Mesenchymal stem cell (in vitro differentiated cells and primary cell): Measurements from ENCODE around the gene NUDCD3.

Source experiments
- DNase-seq: peaks from one replicate; pipeline ENCODE4 v3.0.0-alpha.2; 2013
- H2AFZ ChIP-seq: one replicate; pipeline ENCODE4 v1.6.1; 2013; ENCODE audit warnings: low read depth, mild to moderate bottlenecking, control low read depth, inconsistent platforms, low read length, moderate library complexity
- H2AK5ac ChIP-seq: 2 replicates; pipeline ENCODE4 v1.6.1; 2013; ENCODE audit warnings: low read length, moderate library complexity, mild to moderate bottlenecking, inconsistent platforms; ENCODE audit not compliant: severe bottlenecking
- H2BK120ac ChIP-seq: one replicate; pipeline ENCODE4 v1.6.1; 2013; ENCODE audit warnings: low read depth, mild to moderate bottlenecking, inconsistent platforms, low read length, moderate library complexity
- H2BK12ac ChIP-seq, 2 experiments: one replicate each; pipeline ENCODE4 v1.6.1; 2013; ENCODE audit warnings: inconsistent platforms in 2 of 2, low read length in 2 of 2, mild to moderate bottlenecking in 2 of 2, moderate library complexity in 2 of 2, control low read depth in 1 of 2
- H2BK15ac ChIP-seq: one replicate; pipeline ENCODE4 v1.6.1; 2013; ENCODE audit warnings: mild to moderate bottlenecking, low read depth, inconsistent platforms; ENCODE audit not compliant: poor library complexity, severe bottlenecking
- H2BK5ac ChIP-seq: 2 replicates; pipeline ENCODE4 v1.6.1; 2013; ENCODE audit warnings: low read depth, mild to moderate bottlenecking, low read length, control low read depth, inconsistent platforms; ENCODE audit not compliant: poor library complexity, severe bottlenecking
- H3K14ac ChIP-seq, 2 experiments: one replicate each; pipeline ENCODE4 v1.6.1; 2013; ENCODE audit warnings: inconsistent platforms in 2 of 2, low read length in 2 of 2, control low read depth in 1 of 2, mild to moderate bottlenecking in 1 of 2, moderate library complexity in 1 of 2
- H3K18ac ChIP-seq, 2 experiments: one replicate each; pipeline ENCODE4 v1.6.1; 2013; ENCODE audit warnings: inconsistent platforms in 2 of 2, low read length in 2 of 2, control low read depth in 1 of 2, low read depth in 1 of 2, mild to moderate bottlenecking in 1 of 2
- H3K23ac ChIP-seq, 2 experiments: one replicate each; pipeline ENCODE4 v1.6.1; 2013; ENCODE audit warnings: inconsistent platforms in 2 of 2, low read length in 2 of 2, mild to moderate bottlenecking in 2 of 2, moderate library complexity in 2 of 2, control low read depth in 1 of 2
- H3K27ac ChIP-seq: 2 replicates; pipeline ENCODE4 v1.5.1; 2013; ENCODE audit warnings: mild to moderate bottlenecking, moderate library complexity, low read length, control low read depth, inconsistent platforms; ENCODE audit not compliant: poor library complexity, severe bottlenecking
- H3K27me3 ChIP-seq, 2 experiments: 2 replicates each; pipeline versions ENCODE4 v1.6.1 to v1.7.0; 2013; ENCODE audit warnings: low read length in 2 of 2, mild to moderate bottlenecking in 2 of 2, moderate library complexity in 2 of 2, control low read depth in 1 of 2, inconsistent platforms in 1 of 2; ENCODE audit not compliant: control insufficient read depth in 1 of 2, insufficient read depth in 1 of 2
- H3K36me3 ChIP-seq, 2 experiments: 2 replicates each; pipeline versions ENCODE4 v1.6.1 to v1.7.0; 2013; ENCODE audit warnings: low read length in 2 of 2, control low read depth in 1 of 2, inconsistent platforms in 1 of 2, low read depth in 1 of 2, mild to moderate bottlenecking in 1 of 2; ENCODE audit not compliant: insufficient read depth in 2 of 2, control insufficient read depth in 1 of 2
- H3K4ac ChIP-seq, 2 experiments: one replicate each; pipeline ENCODE4 v1.6.1; 2013; ENCODE audit warnings: inconsistent platforms in 2 of 2, low read length in 2 of 2, mild to moderate bottlenecking in 2 of 2, moderate library complexity in 2 of 2, control low read depth in 1 of 2, low read depth in 1 of 2
- H3K4me1 ChIP-seq: 2 replicates; pipeline ENCODE4 v1.6.1; 2013; ENCODE audit warnings: low read depth, low read length, control low read depth; ENCODE audit not compliant: control insufficient read depth, insufficient read depth
- H3K4me2 ChIP-seq: 2 replicates; pipeline ENCODE4 v1.6.1; 2013; ENCODE audit warnings: low read length, mild to moderate bottlenecking, inconsistent platforms; ENCODE audit not compliant: poor library complexity, severe bottlenecking
- H3K4me3 ChIP-seq, 2 experiments: 2 replicates each; pipeline versions ENCODE4 v1.5.1 to v1.7.0; 2013; ENCODE audit warnings: low read length in 2 of 2, mild to moderate bottlenecking in 2 of 2, control low read depth in 1 of 2, low read depth in 1 of 2; ENCODE audit not compliant: insufficient read depth in 1 of 2
- H3K79me1 ChIP-seq: replicated peaks from 2 replicates; pipeline ENCODE4 v1.6.1; 2013; ENCODE audit warnings: mild to moderate bottlenecking, control low read depth, low read length, inconsistent platforms; ENCODE audit not compliant: poor library complexity, severe bottlenecking
- H3K9ac ChIP-seq: 2 replicates; pipeline ENCODE4 v1.7.0; 2013; ENCODE audit warnings: mild to moderate bottlenecking, low read length, moderate library complexity
- H3K9me3 ChIP-seq: 2 replicates; pipeline ENCODE4 v1.7.0; 2013; ENCODE audit warnings: mild to moderate bottlenecking, low read length; ENCODE audit not compliant: control insufficient read depth
- H4K8ac ChIP-seq: one replicate; pipeline ENCODE4 v1.6.1; 2013; ENCODE audit warnings: inconsistent platforms, mild to moderate bottlenecking, low read length, moderate library complexity
- H4K91ac ChIP-seq: one replicate; pipeline ENCODE4 v1.6.1; 2013; ENCODE audit warnings: mild to moderate bottlenecking, low read length, inconsistent platforms
- WGBS: methylation state at CpG from one replicate; pipeline ENCODE4 v1.1.7; 2013; ENCODE audit warnings: mixed read lengths; 5-methylcytosine and 5-hydroxymethylcytosine counted together

Gene NUDCD3

DNA sequence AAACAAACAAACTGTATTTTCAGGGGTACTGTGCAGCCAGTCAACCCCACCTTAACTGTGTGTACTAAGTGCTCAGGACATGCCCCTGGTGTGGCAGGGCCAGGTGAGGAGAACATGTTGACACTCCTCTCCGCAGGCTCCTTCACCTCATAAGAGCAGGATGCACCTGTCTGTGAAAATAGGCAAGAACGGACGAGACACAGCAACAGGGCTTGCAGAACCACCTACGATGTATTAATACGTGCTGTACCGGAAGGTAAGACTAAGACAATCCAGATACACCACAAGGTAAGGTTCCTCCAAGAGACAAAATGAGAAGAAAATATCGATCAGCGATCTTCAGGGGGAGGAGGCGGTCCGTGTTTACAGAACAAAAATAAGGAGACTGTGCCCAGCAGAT lies 99.3 kb downstream of the NUDCD3 start:
- Histone ChIP-seq H3K23ac (no peak overlapping the region), H3K27ac (no peak overlapping the region), H3K36me3 (peaks cover 69 to 82% of the 10 kb centered on the region in 2 experiments)

DNA sequence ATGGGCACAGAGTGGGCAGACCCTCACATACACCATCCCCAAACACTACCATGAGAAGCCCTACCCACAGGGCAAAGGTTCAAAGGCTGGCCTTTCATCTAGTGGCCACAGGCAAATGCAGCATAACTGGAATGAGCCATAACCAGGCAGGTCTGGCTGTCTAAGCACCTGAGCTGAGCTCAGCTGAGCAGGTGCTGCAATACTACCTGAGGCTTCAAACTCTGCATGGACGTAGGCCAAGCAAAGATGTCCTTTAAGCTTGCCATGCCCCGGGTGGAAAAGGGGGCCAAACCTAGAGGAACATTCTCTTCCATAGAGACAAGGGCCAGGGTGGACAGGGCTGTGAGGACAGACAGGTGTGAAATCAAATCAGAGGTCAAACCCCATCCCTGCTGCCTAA lies 99.8 kb downstream of the NUDCD3 start:
- no peak for DNase-seq
- Histone ChIP-seq H3K9me3 (no peaks in the 10 kb centered on the region), H2AK5ac (no peak overlapping the region), H3K79me1 (peaks cover 52% of the 10 kb centered on the region), H3K4me1 (peaks cover 6% of the 10 kb centered on the region), H2BK15ac (peak overlapping the region; percentile 6), H2BK5ac (no peak overlapping the region), H3K23ac (no peak overlapping the region), H3K4me3 (no peak overlapping the region), H2BK120ac (no peak overlapping the region), H3K27ac (no peak overlapping the region), H3K9ac (no peak overlapping the region), H4K91ac (no peak overlapping the region), H2BK12ac (no peak overlapping the region), H3K4ac (no peak overlapping the region), H3K27me3 (no peaks in the 10 kb centered on the region), H3K36me3 (peaks cover 74 to 82% of the 10 kb centered on the region in 2 experiments), H3K18ac (no peak overlapping the region), H3K4me2 (no peak overlapping the region), H3K14ac (no peak overlapping the region), H2AFZ (no peak overlapping the region), H4K8ac (no peak overlapping the region)
- WGBS = 100% methylated on average over 2 of the region's 2 CpGs

More for the DNA sequence above, 99.3 kb downstream of the NUDCD3 start:
- H3K9me3 ChIP-seq = no peaks in the 10 kb centered on the region
- H3K14ac ChIP-seq = no peak overlapping the region
- H2AK5ac ChIP-seq = no peak overlapping the region
- H2AFZ ChIP-seq = no peak overlapping the region
- WGBS = 87% methylated on average over 10 of the region's 10 CpGs
- H3K27me3 ChIP-seq = no peaks in the 10 kb centered on the region
- no peak overlapping the region for H3K4me3 ChIP-seq
- no peak overlapping the region for H3K4ac ChIP-seq
- H3K79me1 ChIP-seq = peaks cover 53% of the 10 kb centered on the region
- peaks cover 8% of the 10 kb centered on the region for H3K4me1 ChIP-seq
- no peak overlapping the region for H3K9ac ChIP-seq
- no peak overlapping the region for H2BK15ac ChIP-seq
- H2BK120ac ChIP-seq = no peak overlapping the region
- H4K91ac ChIP-seq = no peak overlapping the region
- H2BK12ac ChIP-seq = no peak overlapping the region
- no peak overlapping the region for H3K18ac ChIP-seq
- DNase-seq = no peak
- H2BK5ac ChIP-seq = no peak overlapping the region
- no peak overlapping the region for H3K4me2 ChIP-seq
- no peak overlapping the region for H4K8ac ChIP-seq

DNA sequence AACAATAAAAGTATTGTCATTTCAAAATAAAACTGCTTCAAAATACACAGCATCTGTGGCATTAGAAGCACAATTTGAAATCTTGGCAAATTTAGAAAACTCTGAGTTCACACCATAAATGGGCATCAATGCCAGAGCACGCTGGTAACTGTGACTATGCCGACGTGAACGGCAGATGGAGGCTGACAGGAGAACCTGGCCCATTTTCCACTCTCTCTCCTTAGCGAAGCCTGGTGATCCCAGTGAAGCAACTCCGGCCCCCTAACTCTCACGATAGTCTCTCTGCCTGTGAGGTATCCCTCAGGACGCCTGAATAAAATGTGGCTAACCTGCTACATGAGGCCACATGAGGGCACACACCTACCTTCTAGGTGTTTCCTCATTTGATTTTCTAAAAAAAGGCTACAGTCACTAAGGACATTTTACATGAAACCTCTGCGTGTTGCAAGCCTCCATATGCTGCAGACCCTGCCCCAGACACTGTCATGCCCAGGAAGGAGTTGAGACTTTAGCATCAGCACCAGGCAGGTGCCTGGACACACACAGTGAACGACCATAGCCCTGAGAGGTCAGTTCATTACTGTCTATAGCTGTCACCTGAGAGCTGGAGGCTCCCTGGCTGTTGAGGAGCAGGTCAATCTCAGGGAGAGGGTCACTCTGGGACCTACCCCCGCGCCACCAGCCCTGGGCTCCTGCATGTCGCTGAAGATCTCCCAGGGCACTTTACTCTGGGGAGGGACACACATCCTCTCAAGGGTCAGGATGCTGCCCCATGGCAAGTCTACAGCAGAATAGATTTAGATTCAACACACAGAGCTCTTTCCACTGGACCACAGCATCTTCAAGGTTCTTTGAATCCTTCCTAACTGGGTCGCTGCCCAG lies 102.1 kb downstream of the NUDCD3 start:
- Histone ChIP-seq H2AFZ (no peak overlapping the region), H2BK15ac (no peak overlapping the region), H4K8ac (no peak overlapping the region), H3K4me2 (no peak overlapping the region), H2BK120ac (no peak overlapping the region), H3K4me1 (peaks cover 18% of the 10 kb centered on the region), H3K4ac (no peak overlapping the region), H3K79me1 (peaks cover 47% of the 10 kb centered on the region), H4K91ac (no peak overlapping the region), H3K23ac (no peak overlapping the region), H3K27me3 (no peaks in the 10 kb centered on the region), H3K9ac (no peak overlapping the region), H3K9me3 (no peaks in the 10 kb centered on the region), H3K27ac (no peak overlapping the region), H3K4me3 (no peak overlapping the region), H2BK5ac (no peak overlapping the region), H2AK5ac (no peak overlapping the region), H3K14ac (no peak overlapping the region), H3K18ac (no peak overlapping the region), H2BK12ac (no peak overlapping the region), H3K36me3 (peaks cover 75 to 82% of the 10 kb centered on the region in 2 experiments)
- DNase-seq = no peak
- WGBS = 90% methylated on average over 14 of the region's 14 CpGs

DNA sequence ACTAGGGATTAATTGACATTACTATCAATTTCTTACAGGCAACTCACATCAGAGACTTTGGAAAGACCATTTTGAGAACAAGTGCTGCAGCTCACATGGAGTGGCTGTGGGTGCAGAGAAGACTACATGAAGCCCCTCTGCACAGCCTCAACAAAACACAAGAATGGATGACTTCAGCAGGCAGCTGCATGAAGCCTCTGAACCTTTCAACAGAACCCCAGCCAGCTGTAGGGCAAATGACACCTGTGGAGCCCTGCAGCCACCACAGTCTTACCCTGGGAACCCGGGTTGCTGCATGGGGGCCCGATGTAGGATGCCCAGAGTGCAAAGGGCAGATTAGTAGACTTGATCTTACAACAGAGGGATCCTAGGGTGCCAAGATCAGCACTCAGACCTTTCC lies 103.1 kb downstream of the NUDCD3 start:
- Histone ChIP-seq H3K4me1 (peaks cover 26% of the 10 kb centered on the region), H3K4me3 (no peak overlapping the region), H3K9me3 (no peaks in the 10 kb centered on the region), H3K9ac (no peak overlapping the region), H4K8ac (no peak overlapping the region), H2BK12ac (no peak overlapping the region), H4K91ac (no peak overlapping the region), H2BK15ac (no peak overlapping the region), H3K23ac (no peak overlapping the region), H2BK120ac (no peak overlapping the region), H2AK5ac (no peak overlapping the region), H3K4ac (no peak overlapping the region), H2AFZ (no peak overlapping the region), H3K36me3 (peaks cover 71 to 76% of the 10 kb centered on the region in 2 experiments), H2BK5ac (no peak overlapping the region), H3K79me1 (peaks cover 42% of the 10 kb centered on the region), H3K14ac (no peak overlapping the region), H3K27ac (no peak overlapping the region), H3K27me3 (no peaks in the 10 kb centered on the region), H3K4me2 (no peak overlapping the region), H3K18ac (no peak overlapping the region)
- DNase-seq = no peak
- WGBS = 58% methylated on average over 2 of the region's 2 CpGs
